HepG2 (cell line): ENCODE measurements around the gene GALR2. TPM values are rescaled to one million over a fixed set of nuclear protein-coding genes. Genes with fewer than 3 reads are reported as not detected.

ENCODE experiments used
- ATAC-seq: fragments of 200-7000 bp; cut with Tn5 transposase; 3 replicates; pipeline ENCODE4 v1.9.1; 2020; ENCODE audit warnings: mild to moderate bottlenecking, moderate library complexity
- BruUV-seq: library from RNA; stranded (reverse); fragments of 400-500 nt; replicated peaks from 2 replicates; lab custom pipeline; 2021; lab: Mats Ljungman, UMichigan
- CTCF ChIA-PET: fragments of 300-600 bp; formaldehyde crosslinking; extraction: SDS; loops from one replicate; lab custom pipeline; 2021; ENCODE audit warnings: low total read pairs, inconsistent platforms, low intra/inter-chr PET ratio; lab: Yijun Ruan, JAX
- POLR2A ChIA-PET: fragments of 350-600 bp; sonication (Branson Sonifier 250); formaldehyde crosslinking; loops from one replicate; lab custom pipeline; 2020; ENCODE audit warnings: antibody characterized with exemption, inconsistent platforms; lab: Yijun Ruan, JAX
- DNase-seq: peaks from one replicate; pipeline ENCODE4 v3.0.0-alpha.2; 2015; ENCODE audit warnings: low spot score
- FAIRE-seq: peaks from 3 replicates; lab custom pipeline; 2011; peaks lifted over from hg19 to GRCh38; lab: Jason Lieb, UNC
- H2AFZ ChIP-seq: one replicate; pipeline ENCODE4 v1.6.1; 2011; ENCODE audit warnings: low read length, inconsistent platforms
- H3K27ac ChIP-seq: fragments of 300-600 bp; 3 replicates; pipeline ENCODE4 v1.8.0; 2011; ENCODE audit warnings: mixed run types, mild to moderate bottlenecking, mixed read lengths, low read length, inconsistent platforms; ENCODE audit not compliant: insufficient read depth; ENCODE audit errors: extremely low read length
- H3K27me3 ChIP-seq, 2 experiments: fragments of 200-600 bp in 1 of 2; 2 replicates in 1 of 2; 3 replicates in 1 of 2; pipeline versions ENCODE4 v1.6.0 to v1.8.0; 2011; ENCODE audit warnings: low read length in 2 of 2, mild to moderate bottlenecking in 2 of 2, moderate library complexity in 2 of 2, inconsistent platforms in 1 of 2; ENCODE audit not compliant: insufficient read depth in 2 of 2, control insufficient read depth in 1 of 2
- H3K36me3 ChIP-seq, 2 experiments: fragments of 200-600 bp in 1 of 2; replicated peaks in 1 of 2; 2 replicates in 1 of 2; 3 replicates in 1 of 2; pipeline versions ENCODE4 v1.5.1 to v1.8.0; 2011; ENCODE audit warnings: low read length in 2 of 2, inconsistent platforms in 1 of 2; ENCODE audit not compliant: insufficient read depth in 2 of 2, control insufficient read depth in 1 of 2
- H3K4me1 ChIP-seq: 2 replicates; pipeline ENCODE4 v1.5.1; 2012; ENCODE audit warnings: low read length, inconsistent platforms; ENCODE audit not compliant: insufficient read depth
- H3K4me2 ChIP-seq: 2 replicates; pipeline ENCODE4 v1.6.0; 2011; ENCODE audit warnings: low read depth, low read length, inconsistent platforms
- H3K4me3 ChIP-seq, 3 experiments: fragments of 200-600 bp in 1 of 3; sonication (generic), shearing (Covaris generic) in 1 of 3; replicated peaks in 1 of 3; 2 replicates each; pipeline ENCODE4 v1.5.1; 2011 to 2016; ENCODE audit warnings: low read length in 3 of 3, inconsistent platforms in 2 of 3, low read depth in 2 of 3, mild to moderate bottlenecking in 2 of 3, control low read depth in 1 of 3, mixed read lengths in 1 of 3; ENCODE audit not compliant: insufficient read depth in 1 of 3
- H3K79me2 ChIP-seq: one replicate; pipeline ENCODE4 v1.6.1; 2011; ENCODE audit warnings: low read length, inconsistent platforms; ENCODE audit not compliant: insufficient read depth
- H3K9ac ChIP-seq: 2 replicates; pipeline ENCODE4 v1.6.0; 2011; ENCODE audit warnings: mild to moderate bottlenecking, low read depth, low read length, inconsistent platforms; ENCODE audit not compliant: insufficient read depth
- H3K9me3 ChIP-seq: 2 replicates; pipeline ENCODE4 v1.5.1; 2012; ENCODE audit warnings: mild to moderate bottlenecking, low read length
- H4K20me1 ChIP-seq: 2 replicates; pipeline ENCODE4 v1.6.0; 2011; ENCODE audit warnings: inconsistent platforms, mild to moderate bottlenecking, low read length, moderate library complexity; ENCODE audit not compliant: insufficient read depth
- ARID5B ChIP-seq: IDR thresholded peaks from 2 replicates; pipeline ENCODE4 v1.4.0; 2020; ENCODE audit warnings: mild to moderate bottlenecking, missing genetic modification reagents
- IRX3 ChIP-seq: sonication (generic); formaldehyde crosslinking; IDR thresholded peaks from 2 replicates; pipeline ENCODE4 v1.8.1; 2023; ENCODE audit warnings: mild to moderate bottlenecking, low read depth, missing genetic modification reagents, borderline replicate concordance
- MEIS1 ChIP-seq: sonication (generic); formaldehyde crosslinking; IDR thresholded peaks from 2 replicates; pipeline ENCODE4 v1.9.0; 2021; ENCODE audit warnings: mild to moderate bottlenecking, missing genetic modification reagents, moderate library complexity, borderline replicate concordance
- MNT ChIP-seq: fragments of 450-650 bp; IDR thresholded peaks from 2 replicates; pipeline ENCODE4 v1.6.1; 2016
- NR2F2 ChIP-seq: IDR thresholded peaks from 2 replicates; pipeline ENCODE4 v1.6.1; 2012; ENCODE audit warnings: low read depth, inconsistent platforms, borderline replicate concordance
- TFDP2 ChIP-seq: sonication (generic); formaldehyde crosslinking; IDR thresholded peaks from 2 replicates; pipeline ENCODE4 v1.4.0; 2020; ENCODE audit warnings: missing genetic modification reagents
- ZBTB7A ChIP-seq: sonication (generic); formaldehyde crosslinking; IDR thresholded peaks from 2 replicates; pipeline ENCODE4 v1.8.0; 2022; ENCODE audit warnings: mild to moderate bottlenecking, missing genetic modification reagents
- ZFP1 ChIP-seq: IDR thresholded peaks from 2 replicates; pipeline ENCODE4 v1.6.1; 2016
- ZFP62 ChIP-seq: sonication (generic); formaldehyde crosslinking; IDR thresholded peaks from 2 replicates; pipeline ENCODE4 v1.4.0; 2020; ENCODE audit warnings: missing genetic modification reagents
- ZNF121 ChIP-seq: sonication (generic); formaldehyde crosslinking; IDR thresholded peaks from 2 replicates; pipeline ENCODE4 v1.5.0; 2020; ENCODE audit warnings: mild to moderate bottlenecking, missing genetic modification reagents
- ZNF605 ChIP-seq: sonication (generic); formaldehyde crosslinking; IDR thresholded peaks from 2 replicates; pipeline ENCODE4 v1.8.0; 2022; ENCODE audit warnings: mild to moderate bottlenecking, missing genetic modification reagents
- WGBS: methylation state at CpG from one replicate; pipeline ENCODE4 v1.1.6; 2017; ENCODE audit warnings: low lambda C conversion rate; 5-methylcytosine and 5-hydroxymethylcytosine counted together
- in situ Hi-C: cut with HindIII; loops from 2 replicates; pipeline ENCODE4 v1.10.0; 2017; ENCODE audit warnings: low pct_unique_long_range_greater_than_20kb; ENCODE audit not compliant: extremely low pct_ligation_motif_present
- intact Hi-C: fragments of 100-400 bp; cut with micrococcal nuclease; formaldehyde crosslinking; loops from one replicate; pipeline ENCODE4 v1.10.0; 2022; ENCODE audit not compliant: unreplicated experiment
- polyA plus RNA-seq, 8 experiments: library from polyadenylated mRNA; depleted of rRNA in 3 of 8; stranded (reverse) in 7 of 8; unstranded in 1 of 8; fragments of >200 nt; fragmentation: Illumina TruSeq in 4 of 8; extraction: Trizol in 4 of 8; gene quantifications; 2 replicates each; pipeline versions ENCODE4 v1.2.1 to v1.2.3, GENCODE V29; 2011 to 2016; ENCODE audit warnings: low read depth in 4 of 8, missing spikeins in 1 of 8, mixed read lengths in 1 of 8; ENCODE audit not compliant: insufficient read depth in 1 of 8
- total RNA-seq, 5 experiments: library from RNA; depleted of rRNA; stranded (reverse); fragments of >200 nt; fragmentation: Illumina TruSeq; extraction: Trizol; gene quantifications; 2 replicates each; pipeline ENCODE4 v1.2.3, GENCODE V29; 2016; ENCODE audit warnings: low read depth in 1 of 5

Gene GALR2
- total and polyA plus RNA-seq, 2 of the 13 experiments (the other 11 are each of a cell fraction or from before 2014, with no cell fraction given): 0.48 to 0.58 TPM

- H3K36me3 ChIP-seq: peaks cover 61 to 71% of the 10 kb centered on the region in 2 experiments; a peak in 4 of 5 replicates
- CTCF ChIA-PET: no interaction called here
Observed at GRCh38 chr17:76086384-76086783, 11.8 kb downstream of the GALR2 start.

More at GRCh38 chr17:76086384-76086783, 11.8 kb downstream of the GALR2 start:
- Histone ChIP-seq H3K4me1 (no peaks in the 10 kb centered on the region), H3K9me3 (no peaks in the 10 kb centered on the region), H3K27ac (no peak overlapping the region), H3K4me2 (no peak overlapping the region), H3K79me2 (no peaks in the 10 kb centered on the region), H2AFZ (no peak overlapping the region), H3K27me3 (no peaks in the 10 kb centered on the region), H3K4me3 (no peak overlapping the region), H4K20me1 (0 out of 2 replicates have a peak, but pooled peaks cover 3% of the 10 kb centered on the region), H3K9ac (no peak overlapping the region)
- intact Hi-C loops (no loop called here), in situ Hi-C loops (no loop called here)
- DNase-seq (no peak), FAIRE-seq (no peak), ATAC-seq (no peak)
- no TSS peak for BruUV-seq
- 96% methylated on average over 9 of the region's 9 CpGs for WGBS
- POLR2A ChIA-PET: interaction anchor here (0.5 to 1.3 kb wide), 3 partner anchors 17 to 21 kb away, joined by 3 to 5 read pairs (median 4); partner anchors contain the start of gene EXOC7
- no peak for TF ChIP-seq ZFP1 (CRISPR knock-in tag)
- no peak for TF ChIP-seq ZNF605 (CRISPR knock-in tag)
- TF ChIP-seq ZFP62: no peak
- TF ChIP-seq NR2F2: no peak
- TF ChIP-seq TFDP2 (CRISPR knock-in tag): no peak
- TF ChIP-seq ARID5B (CRISPR knock-in tag): no peak
- no peak for TF ChIP-seq ZNF121 (CRISPR knock-in tag)
- TF ChIP-seq MEIS1: no peak
- no peak for TF ChIP-seq MNT
- no peak for TF ChIP-seq ZBTB7A (CRISPR knock-in tag)
- no peak for TF ChIP-seq IRX3 (CRISPR knock-in tag)
